Activated T-cell treated with anti-CD3 and anti-CD28 coated beads, Interleukin-2, amount 50 U/mL, for 1 hour (primary cell): ENCODE measurements around the gene ACTBL2.

Source experiments
- DNase-seq: peaks from one replicate; pipeline ENCODE4 v3.0.0-alpha.2; 2020

ACTBL2 gene

GRCh38 chr5:57448287-57448686 lies 34.3 kb downstream of the ACTBL2 start:
- DNase-seq = no peak

- DNase-seq = no peak
Observed at GRCh38 chr5:57447658-57448057, 35.0 kb downstream of the ACTBL2 start.

GRCh38 chr5:57446966-57447365 lies 35.6 kb downstream of the ACTBL2 start:
- DNase-seq = no peak

GRCh38 chr5:57445705-57446037 lies 36.9 kb downstream of the ACTBL2 start:
- no peak for DNase-seq

GRCh38 chr5:57445006-57445704 lies 37.5 kb downstream of the ACTBL2 start:
- no peak for DNase-seq

GRCh38 chr5:57442080-57442839 lies 40.4 kb downstream of the ACTBL2 start:
- DNase-seq = no peak

GRCh38 chr5:57441557-57441956 lies 41.1 kb downstream of the ACTBL2 start:
- no peak for DNase-seq

- no peak for DNase-seq
Observed at GRCh38 chr5:57439601-57440000, 43.0 kb downstream of the ACTBL2 start.

GRCh38 chr5:57437976-57438805 lies 44.4 kb downstream of the ACTBL2 start:
- no peak for DNase-seq

- no peak for DNase-seq
Observed at GRCh38 chr5:57436586-57436985, 46.0 kb downstream of the ACTBL2 start.

- DNase-seq = no peak
Observed at GRCh38 chr5:57435701-57436134, 46.9 kb downstream of the ACTBL2 start.

GRCh38 chr5:57434683-57435082 lies 47.9 kb downstream of the ACTBL2 start:
- no peak for DNase-seq

- no peak for DNase-seq
Observed at GRCh38 chr5:57434227-57434640, 48.4 kb downstream of the ACTBL2 start.

GRCh38 chr5:57432876-57433275 lies 49.7 kb downstream of the ACTBL2 start:
- no peak for DNase-seq

GRCh38 chr5:57431759-57432158 lies 50.9 kb downstream of the ACTBL2 start:
- DNase-seq = no peak
